GM18507 (cell line): Measurements from ENCODE around the gene MAEA.
"Not testable (repeated sequence)": the region's sequence is repeated elsewhere in the genome, so short reads cannot be mapped to it uniquely, and the experiment has no call there.

Experiments
- DNase-seq: peaks from one replicate; pipeline ENCODE4 v3.0.0; 2011; ENCODE audit warnings: low read depth; ENCODE audit not compliant: insufficient read length; ENCODE audit errors: extremely low spot score
- FAIRE-seq: peaks from 2 replicates; lab custom pipeline; 2011; peaks lifted over from hg19 to GRCh38; lab: Jason Lieb, UNC

The MAEA gene

GRCh38 chr4:1329408-1330371 lies 40.0 kb downstream of the MAEA start:
- FAIRE-seq (no peak), DNase-seq (no peak)

DNA sequence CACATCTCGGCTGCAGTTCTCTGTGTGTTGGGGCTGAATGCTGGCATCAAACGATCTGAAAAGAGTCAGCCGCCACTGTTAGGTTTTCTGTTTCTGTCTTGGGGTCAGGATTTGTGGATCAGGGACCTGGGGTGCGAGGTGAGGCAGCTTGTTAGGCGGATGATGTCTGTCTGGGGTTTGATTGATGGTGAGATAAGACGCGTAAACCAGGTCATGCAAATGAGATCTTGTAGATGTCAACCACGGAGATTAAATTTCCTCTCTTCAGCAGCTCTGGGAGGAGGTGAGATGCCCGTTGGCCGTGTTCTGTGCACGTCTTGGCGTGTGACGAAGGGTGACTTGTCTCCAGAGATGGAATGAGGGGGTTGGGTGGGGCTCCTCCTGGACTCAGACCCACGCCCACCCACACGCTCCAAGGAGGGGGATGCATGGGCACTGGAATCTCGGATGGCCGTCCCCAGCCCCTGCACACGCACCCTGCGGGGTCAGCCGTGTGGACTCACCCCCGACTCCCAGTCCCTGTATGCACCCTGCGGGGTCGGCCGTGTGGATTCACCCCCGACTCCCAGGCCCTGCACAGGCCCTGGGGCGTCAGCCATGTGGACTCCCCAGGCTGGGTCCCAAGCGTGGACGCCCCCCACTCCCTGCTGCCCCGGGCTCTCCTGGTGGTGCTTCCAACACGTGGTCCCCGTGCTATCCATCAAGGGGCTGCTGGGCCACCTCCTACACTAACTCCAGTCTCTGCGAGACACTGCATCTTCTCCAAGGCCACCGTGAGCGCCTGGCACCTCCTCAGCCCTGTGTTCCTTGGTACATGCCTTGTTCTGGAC lies 41.3 kb downstream of the MAEA start:
- no peak for DNase-seq
- FAIRE-seq = no peak

- DNase-seq = no peak
- no peak for FAIRE-seq
Observed at GRCh38 chr4:1331591-1332353, 42.1 kb downstream of the MAEA start.

DNA sequence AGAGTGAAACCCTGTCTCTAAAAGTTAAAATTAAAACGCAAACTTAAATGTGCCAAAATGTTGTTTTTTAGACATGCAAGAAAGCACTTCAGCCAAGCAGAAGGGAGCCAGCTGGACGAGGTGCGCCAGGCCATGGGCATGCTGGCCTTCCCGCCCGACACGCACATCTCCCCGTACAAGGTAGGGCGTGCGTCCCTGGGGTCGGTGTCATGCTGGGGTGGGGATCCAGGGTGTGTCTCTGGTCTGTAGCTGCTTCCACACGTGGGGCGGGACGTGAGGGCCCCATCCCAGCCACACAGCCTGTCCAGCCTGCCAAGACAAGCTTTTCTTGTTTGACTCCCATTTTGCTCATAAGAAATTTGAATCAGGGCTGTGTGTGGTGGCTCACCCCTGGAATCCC lies 43.0 kb downstream of the MAEA start:
- FAIRE-seq (no peak), DNase-seq (no peak)

DNA sequence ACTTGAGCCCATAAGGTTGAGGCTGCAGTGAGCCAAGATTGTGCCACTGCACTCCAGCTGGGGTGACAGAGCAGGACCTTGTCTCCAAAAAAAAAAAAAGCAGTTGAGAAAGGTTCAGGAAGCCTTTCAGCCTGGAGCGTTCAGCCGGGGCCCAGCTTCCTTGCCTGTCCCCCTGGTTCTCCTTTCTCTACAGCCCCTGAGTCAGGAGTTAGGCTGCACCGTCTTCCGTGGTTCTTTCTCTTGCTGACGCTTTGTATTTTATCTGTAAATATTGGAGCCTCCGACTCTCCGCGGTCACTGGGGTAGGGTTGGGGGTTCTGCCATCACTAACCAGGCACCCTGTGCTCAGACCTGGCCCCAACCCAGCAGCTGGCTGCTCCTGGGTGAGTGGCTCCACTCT lies 43.6 kb downstream of the MAEA start:
- DNase-seq (no peak), FAIRE-seq (no peak)

DNA sequence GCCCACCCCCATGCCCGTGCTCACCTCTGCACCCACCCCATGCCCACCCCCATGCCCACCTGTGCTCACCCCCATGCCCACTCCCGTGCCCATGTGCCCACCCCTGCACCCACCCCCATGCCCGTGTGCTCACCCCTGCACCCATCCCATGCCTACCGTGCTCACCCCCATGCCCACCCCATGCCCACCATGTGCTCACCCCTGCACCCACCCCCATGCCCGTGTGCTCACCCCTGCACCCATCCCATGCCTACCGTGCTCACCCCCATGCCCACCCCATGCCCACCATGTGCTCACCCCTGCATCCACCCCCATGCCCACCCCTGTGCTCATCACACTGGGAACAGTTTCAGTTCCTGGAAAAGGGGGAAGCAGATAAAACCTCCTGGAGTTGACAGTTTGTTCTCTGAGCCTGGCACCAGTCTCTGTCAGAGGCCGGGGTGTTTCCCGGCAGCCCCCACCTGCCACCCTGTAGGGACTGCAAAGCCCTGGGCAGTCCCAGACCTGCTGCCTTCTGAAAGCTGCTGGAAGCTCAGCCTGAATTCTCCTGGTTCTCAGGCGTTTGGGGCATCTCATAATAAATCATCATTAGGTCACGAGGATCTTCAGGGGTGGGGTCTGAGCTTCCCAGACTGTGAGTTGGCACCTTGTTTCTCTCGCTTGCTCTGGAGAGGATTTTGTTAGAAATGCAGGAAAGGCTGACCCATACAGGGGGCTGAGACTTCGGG lies 44.3 kb downstream of the MAEA start:
- DNase-seq, FAIRE-seq: not testable (repeated sequence)

DNA sequence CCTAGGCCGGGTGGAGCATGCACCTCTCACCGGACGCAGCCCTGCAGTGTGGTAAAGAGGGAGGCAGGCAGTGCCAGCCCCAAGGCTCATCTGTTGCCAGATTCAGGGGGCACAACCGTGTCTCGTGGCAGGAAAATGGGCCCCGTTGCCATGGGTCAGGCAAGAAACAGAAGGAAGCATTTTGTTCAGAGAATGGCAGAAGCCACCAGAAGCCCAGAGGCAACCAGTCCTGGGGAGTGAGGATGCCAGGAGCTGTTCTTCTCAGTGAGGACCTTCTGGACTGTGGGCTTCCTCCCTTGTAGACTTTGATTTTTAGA lies 44.8 kb downstream of the MAEA start:
- DNase-seq (no peak), FAIRE-seq (no peak)

- FAIRE-seq, DNase-seq: not testable (repeated sequence)
Observed at GRCh38 chr4:1335193-1335883, 45.6 kb downstream of the MAEA start.

- FAIRE-seq = no peak
- no peak for DNase-seq
Observed at GRCh38 chr4:1336088-1336491, 46.4 kb downstream of the MAEA start.

DNA sequence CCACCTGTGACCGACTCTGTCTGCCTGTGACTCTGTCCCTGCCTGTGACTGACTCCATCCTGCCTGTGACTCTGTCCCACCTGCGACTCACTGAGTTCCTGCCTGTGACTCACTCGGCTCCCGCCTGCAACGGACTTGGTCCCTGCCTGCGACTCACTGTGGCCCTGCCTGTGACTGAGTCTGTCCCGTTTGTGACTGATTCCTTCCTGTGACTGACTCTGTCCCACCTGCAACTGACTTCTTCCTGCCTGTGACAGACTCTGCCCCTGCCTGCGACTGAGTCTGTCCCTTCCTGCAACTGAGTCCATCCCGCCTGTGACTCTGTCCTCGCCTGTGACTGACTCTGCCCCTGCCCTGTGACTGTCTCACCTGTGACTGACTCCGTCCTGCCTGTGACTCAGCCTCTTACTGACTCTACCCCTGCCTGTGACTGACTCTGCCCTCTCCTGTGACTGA lies 47.7 kb downstream of the MAEA start:
- no peak for FAIRE-seq
- DNase-seq = no peak

- DNase-seq = no peak
- FAIRE-seq = no peak
Observed at GRCh38 chr4:1337951-1338751, 48.5 kb downstream of the MAEA start.

DNA sequence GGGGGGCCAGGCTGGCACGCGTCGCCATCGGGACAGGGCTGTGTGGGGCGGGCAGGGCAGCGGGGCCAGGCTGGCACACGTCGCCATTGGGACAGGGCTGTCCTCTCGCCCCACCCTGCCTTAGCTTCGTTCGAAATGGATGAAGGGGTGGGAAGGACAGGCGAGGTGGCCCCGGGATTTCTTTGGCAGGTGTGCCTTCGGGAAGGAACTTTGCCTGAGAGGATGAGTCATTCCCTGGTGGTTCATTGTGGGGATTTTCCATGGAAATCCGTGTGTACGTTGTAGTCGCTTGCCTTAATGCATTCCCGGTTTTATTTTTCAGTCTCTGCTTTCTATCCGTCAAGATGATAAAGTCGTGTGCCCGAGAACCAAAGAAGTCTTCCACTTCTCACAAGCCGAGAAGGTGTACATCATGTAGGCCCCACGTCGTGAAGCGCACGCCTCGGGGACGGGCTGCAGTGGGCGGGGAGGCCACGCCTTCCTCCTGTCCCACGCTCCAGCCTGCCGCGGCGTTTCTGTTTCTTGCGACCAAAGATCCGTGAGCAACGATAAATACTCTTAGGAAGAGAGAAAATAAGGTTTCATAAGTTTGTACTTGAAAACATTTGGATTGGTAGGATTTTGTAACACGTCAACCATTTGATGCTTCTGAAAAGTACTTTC lies 49.2 kb downstream of the MAEA start:
- FAIRE-seq = no peak
- DNase-seq = no peak

- DNase-seq = no peak
- no peak for FAIRE-seq
Observed at GRCh38 chr4:1339489-1339888, 49.8 kb downstream of the MAEA start.

- no peak for FAIRE-seq
- DNase-seq = no peak
Observed at GRCh38 chr4:1340181-1340747, 50.6 kb downstream of the MAEA start.

DNA sequence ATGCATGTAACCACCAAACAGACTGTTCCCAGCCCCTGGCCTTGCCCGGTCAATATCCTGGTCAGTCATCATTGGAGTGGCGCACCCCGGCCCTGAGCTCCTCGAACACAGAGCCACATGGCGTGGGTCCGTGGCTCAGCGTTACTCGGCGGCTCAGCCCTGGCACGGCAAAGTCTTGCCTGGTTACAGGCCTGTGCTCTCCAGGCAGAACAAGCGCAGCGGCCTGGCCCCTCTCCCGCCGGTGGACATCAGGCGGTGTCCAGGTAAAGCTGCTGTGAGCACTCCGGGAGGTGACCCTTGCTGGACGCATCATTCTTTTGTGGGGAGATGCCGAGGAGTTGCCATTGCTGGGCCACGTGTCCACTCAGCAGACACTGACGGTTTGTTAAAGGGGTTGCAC lies 51.2 kb downstream of the MAEA start:
- FAIRE-seq = no peak
- DNase-seq = no peak

DNA sequence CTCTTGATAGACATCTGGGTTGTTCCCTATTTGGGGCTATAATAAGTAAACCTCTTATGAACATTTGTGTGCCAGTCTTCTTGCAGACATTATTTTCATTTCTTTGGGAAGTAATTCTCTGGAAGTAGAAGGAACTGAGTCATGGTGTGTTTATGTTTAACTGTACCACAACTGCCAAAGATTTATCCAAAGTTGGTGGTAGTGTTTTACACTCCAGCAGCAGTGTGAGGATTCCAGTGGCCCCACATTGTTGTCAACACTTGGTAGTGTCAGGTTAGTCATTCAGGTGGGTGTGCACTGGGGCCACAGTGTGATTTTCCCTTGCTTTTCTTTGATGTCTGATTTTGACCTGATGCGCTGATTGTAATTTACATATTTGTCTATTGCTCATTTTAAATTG lies 52.3 kb downstream of the MAEA start:
- DNase-seq (no peak), FAIRE-seq (no peak)

DNA sequence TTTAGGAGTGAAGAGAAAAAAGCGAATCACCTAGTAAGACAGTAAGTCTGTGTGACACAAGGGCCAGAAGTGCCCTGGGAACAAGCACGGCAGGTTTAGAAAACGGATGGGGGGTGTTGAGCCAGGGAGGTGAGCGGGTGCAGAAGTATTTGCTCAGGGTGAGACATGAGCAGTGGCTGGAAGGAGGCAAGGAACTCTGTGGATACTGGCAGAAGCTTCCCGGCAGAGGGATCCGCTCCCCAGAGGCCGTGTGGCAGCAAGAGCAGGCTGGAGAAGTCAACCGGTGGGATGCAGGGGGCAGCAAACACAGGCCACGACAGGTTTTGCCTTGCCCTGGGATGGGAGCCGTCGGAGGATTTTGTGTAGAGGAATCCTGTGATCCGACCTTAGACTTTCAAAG lies 55.0 kb downstream of the MAEA start:
- FAIRE-seq = no peak
- DNase-seq = no peak
